ENCODE data around the gene MTHFD1L.

The MTHFD1L gene

DNA sequence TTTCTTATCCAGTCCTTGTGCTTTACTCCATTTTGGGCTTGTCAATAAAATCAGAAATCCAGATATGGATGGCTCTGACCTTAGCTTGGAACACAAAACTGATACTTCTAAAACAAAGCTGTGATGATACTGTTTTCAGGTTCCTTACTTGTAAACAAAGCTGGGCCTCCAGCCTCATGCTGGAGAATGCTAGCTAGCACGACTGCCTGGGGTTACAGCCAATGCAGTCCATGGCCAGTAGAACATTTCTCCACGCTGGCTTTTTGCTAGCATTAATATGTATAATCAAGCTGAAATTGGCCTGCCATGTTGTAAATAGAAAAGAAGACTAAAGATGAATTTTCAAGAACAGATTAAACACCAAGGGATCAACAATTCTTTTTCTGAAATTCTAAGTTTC, 63.9 kb downstream of the MTHFD1L start:
- TF ChIP-seq, protein P1, sequence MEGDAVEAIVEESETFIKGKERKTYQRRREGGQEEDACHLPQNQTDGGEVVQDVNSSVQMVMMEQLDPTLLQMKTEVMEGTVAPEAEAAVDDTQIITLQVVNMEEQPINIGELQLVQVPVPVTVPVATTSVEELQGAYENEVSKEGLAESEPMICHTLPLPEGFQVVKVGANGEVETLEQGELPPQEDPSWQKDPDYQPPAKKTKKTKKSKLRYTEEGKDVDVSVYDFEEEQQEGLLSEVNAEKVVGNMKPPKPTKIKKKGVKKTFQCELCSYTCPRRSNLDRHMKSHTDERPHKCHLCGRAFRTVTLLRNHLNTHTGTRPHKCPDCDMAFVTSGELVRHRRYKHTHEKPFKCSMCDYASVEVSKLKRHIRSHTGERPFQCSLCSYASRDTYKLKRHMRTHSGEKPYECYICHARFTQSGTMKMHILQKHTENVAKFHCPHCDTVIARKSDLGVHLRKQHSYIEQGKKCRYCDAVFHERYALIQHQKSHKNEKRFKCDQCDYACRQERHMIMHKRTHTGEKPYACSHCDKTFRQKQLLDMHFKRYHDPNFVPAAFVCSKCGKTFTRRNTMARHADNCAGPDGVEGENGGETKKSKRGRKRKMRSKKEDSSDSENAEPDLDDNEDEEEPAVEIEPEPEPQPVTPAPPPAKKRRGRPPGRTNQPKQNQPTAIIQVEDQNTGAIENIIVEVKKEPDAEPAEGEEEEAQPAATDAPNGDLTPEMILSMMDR (conservative IDR thresholded peaks at IDR 0.05; ENCODE audit: control insufficient read depth, insufficient read depth, low read depth, low read length), result no peak
- no peak overlapping the region for H3K4me3 ChIP-seq (ENCODE audit: control insufficient read depth, low read depth, low read length)
- no peak for DNase-seq (ENCODE audit: low read depth)

DNA sequence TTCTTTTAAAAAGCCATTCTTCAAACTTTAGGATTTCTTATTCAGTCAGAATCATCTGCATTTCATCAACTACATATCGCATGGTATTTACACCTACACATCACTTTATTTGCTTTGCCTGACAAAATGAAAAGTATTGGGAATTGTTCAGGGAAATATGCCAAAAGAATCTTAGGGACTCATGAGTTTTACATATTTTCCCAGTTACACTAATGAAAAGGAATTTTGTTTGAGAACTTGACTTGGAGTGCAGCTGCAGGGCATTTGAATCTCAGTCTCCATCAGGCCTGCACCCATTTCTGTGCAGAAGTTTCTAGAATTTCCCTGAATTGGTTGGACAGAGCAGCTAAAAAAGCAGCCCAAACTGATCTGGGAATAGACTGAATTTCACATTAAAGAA, 65.3 kb downstream of the MTHFD1L start:
- DNase-seq (ENCODE audit: low read depth), result peak; percentile 92
- H3K4me3 ChIP-seq (ENCODE audit: control insufficient read depth, low read depth, low read length), result no peak overlapping the region
- TF ChIP-seq, protein P1 (conservative IDR thresholded peaks at IDR 0.05; ENCODE audit: control insufficient read depth, insufficient read depth, low read depth, low read length), result no peak

DNA sequence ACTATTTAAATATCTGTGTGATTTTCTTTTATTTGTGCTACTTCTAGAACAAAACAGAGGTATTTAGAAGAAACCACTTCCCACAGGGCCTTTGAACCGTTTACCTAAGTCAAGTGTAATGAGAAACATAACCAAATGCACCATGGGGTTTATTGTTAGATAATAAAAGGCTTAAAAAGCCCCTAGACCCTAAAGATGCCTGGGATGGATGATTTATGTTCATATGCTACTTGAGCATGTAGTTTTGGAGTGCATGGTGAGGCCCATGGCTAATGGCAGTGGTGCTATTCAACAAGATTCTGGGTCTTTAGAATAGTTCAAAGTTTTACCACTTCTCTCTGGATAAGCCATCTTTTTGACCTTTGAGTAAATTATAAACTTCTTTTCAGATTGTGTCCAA, 65.9 kb downstream of the MTHFD1L start:
- no peak for DNase-seq (ENCODE audit: low read depth)
- TF ChIP-seq, protein P1 (conservative IDR thresholded peaks at IDR 0.05; ENCODE audit: control insufficient read depth, insufficient read depth, low read depth, low read length), result no peak
- H3K4me3 ChIP-seq (ENCODE audit: control insufficient read depth, low read depth, low read length), result no peak overlapping the region

DNA sequence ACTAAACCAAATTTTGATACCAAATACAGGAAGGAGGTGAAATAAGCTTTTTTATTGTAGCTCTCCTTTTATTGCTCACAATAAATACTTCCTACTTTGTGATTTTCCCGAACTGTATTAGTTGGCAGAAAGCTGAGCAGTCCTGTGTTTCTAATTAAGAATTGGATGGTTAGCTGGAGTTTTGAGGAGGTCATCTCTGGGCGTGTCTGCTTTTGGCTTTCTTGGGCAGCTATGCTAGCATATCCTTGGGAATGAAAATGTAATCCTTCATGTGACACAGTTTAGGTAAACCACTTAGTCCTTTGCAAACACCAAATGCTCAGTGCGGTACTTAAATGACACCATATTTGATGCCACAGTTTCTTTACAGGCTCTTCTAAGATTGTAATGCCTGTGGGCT, 67.5 kb downstream of the MTHFD1L start:
- H3K4me3 ChIP-seq (ENCODE audit: control insufficient read depth, low read depth, low read length), result no peak overlapping the region
- DNase-seq (ENCODE audit: low read depth), result peak; percentile 96
- TF ChIP-seq, protein P1 (conservative IDR thresholded peaks at IDR 0.05; ENCODE audit: control insufficient read depth, insufficient read depth, low read depth, low read length), result no peak

DNA sequence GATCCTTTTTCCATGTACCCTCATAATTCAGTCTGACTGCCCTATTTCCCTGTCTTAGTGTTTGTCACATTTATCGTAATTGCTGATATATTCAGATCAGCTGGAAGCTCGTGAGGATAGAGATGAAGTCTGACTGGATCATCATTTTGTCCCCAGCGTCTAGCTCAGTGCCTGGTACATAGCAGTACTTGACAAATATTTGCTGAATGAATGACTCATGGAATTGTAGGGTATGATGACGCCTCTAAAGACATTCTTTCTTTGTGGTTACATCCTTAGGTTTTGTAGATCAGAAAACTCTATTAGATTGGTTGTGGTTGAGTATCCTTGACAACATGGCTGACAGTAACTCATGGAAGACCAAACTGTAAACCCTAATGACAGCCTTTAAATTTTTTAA, 68.9 kb downstream of the MTHFD1L start:
- H3K4me3 ChIP-seq (ENCODE audit: control insufficient read depth, low read depth, low read length), result no peak overlapping the region
- peak; percentile 94 for DNase-seq (ENCODE audit: low read depth)
- TF ChIP-seq, protein P1 (conservative IDR thresholded peaks at IDR 0.05; ENCODE audit: control insufficient read depth, insufficient read depth, low read depth, low read length), result no peak

DNA sequence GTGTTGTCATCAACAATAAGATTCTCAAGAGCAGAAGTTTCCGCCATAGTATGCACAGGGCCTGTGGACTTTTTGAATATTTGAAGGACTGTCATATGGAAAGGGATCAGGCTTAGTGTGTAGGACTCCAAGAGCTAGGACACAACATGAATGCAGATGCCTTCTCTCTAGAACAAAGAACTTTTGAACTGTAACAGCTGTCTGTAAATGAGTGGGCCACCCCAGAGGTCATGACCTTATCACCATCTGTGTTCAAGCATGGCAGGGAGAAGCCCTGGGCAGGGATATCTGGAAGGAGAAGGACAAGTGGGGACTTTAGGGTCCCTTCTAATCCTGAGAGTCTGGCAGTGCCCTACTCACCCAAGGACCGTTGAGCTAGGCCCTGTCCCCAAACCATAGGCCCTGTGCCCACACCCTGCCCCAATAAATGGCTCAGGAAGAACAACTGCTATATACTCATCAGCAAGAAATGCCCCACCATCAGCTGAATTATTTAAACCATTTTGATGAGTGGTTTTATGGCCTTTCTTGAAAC, 70.6 kb downstream of the MTHFD1L start:
- TF ChIP-seq, protein P1 (conservative IDR thresholded peaks at IDR 0.05; ENCODE audit: control insufficient read depth, insufficient read depth, low read depth, low read length), result no peak
- no peak for DNase-seq (ENCODE audit: low read depth)
- H3K4me3 ChIP-seq (ENCODE audit: control insufficient read depth, low read depth, low read length), result no peak overlapping the region
